GM10248 (cell line): ENCODE data around the gene ATF7.

Experiments
- CTCF ChIA-PET: fragments of 300-600 bp; sonication (Branson Sonifier 250); formaldehyde crosslinking; extraction: SDS; loops from one replicate; lab custom pipeline; 2021; ENCODE audit warnings: antibody characterized with exemption; lab: Yijun Ruan, JAX
- POLR2A ChIA-PET: fragments of 350-650 bp; sonication (Branson Sonifier 250); formaldehyde crosslinking; extraction: SDS; loops from one replicate; lab custom pipeline; 2020; ENCODE audit warnings: antibody characterized with exemption; lab: Yijun Ruan, JAX
- DNase-seq: peaks from one replicate; pipeline ENCODE4 v3.0.0; 2012; ENCODE audit errors: extremely low spot score
- TF ChIP-seq, protein P1 (sequence below): IDR thresholded peaks from 2 replicates; pipeline ENCODE4 v1.5.1; 2012; ENCODE audit warnings: mild to moderate bottlenecking, low read depth; ENCODE audit errors: extremely low read depth, missing control alignments, control extremely low read depth

Gene ATF7

DNA sequence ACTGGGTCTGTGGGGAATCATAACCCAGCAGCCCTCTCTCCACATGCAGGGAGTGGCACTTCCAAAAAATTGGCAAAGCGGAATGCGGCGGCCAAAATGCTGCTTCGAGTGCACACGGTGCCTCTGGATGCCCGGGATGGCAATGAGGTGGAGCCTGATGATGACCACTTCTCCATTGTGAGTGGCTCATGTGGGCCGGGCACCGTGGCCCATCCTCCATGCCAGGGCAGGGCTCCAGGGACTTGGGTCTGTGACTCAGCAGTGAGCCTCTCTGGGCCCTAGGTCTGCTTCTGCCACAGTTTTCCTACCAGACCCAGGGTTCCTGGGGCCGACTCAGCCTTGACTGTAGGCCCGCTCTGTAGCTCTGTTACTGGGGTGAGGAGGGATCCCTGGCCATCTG lies 121.1 kb downstream of the ATF7 start:
- ChIA-PET CTCF (interaction anchor here (1.1 to 1.7 kb wide), 6 partner anchors 39 to 292 kb away, joined by 3 to 5 read pairs (median 4); no protein-coding TSS in a partner anchor), POLR2A (no interaction called here)
- no peak for DNase-seq
- TF ChIP-seq, protein P1, sequence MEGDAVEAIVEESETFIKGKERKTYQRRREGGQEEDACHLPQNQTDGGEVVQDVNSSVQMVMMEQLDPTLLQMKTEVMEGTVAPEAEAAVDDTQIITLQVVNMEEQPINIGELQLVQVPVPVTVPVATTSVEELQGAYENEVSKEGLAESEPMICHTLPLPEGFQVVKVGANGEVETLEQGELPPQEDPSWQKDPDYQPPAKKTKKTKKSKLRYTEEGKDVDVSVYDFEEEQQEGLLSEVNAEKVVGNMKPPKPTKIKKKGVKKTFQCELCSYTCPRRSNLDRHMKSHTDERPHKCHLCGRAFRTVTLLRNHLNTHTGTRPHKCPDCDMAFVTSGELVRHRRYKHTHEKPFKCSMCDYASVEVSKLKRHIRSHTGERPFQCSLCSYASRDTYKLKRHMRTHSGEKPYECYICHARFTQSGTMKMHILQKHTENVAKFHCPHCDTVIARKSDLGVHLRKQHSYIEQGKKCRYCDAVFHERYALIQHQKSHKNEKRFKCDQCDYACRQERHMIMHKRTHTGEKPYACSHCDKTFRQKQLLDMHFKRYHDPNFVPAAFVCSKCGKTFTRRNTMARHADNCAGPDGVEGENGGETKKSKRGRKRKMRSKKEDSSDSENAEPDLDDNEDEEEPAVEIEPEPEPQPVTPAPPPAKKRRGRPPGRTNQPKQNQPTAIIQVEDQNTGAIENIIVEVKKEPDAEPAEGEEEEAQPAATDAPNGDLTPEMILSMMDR: no peak

DNA sequence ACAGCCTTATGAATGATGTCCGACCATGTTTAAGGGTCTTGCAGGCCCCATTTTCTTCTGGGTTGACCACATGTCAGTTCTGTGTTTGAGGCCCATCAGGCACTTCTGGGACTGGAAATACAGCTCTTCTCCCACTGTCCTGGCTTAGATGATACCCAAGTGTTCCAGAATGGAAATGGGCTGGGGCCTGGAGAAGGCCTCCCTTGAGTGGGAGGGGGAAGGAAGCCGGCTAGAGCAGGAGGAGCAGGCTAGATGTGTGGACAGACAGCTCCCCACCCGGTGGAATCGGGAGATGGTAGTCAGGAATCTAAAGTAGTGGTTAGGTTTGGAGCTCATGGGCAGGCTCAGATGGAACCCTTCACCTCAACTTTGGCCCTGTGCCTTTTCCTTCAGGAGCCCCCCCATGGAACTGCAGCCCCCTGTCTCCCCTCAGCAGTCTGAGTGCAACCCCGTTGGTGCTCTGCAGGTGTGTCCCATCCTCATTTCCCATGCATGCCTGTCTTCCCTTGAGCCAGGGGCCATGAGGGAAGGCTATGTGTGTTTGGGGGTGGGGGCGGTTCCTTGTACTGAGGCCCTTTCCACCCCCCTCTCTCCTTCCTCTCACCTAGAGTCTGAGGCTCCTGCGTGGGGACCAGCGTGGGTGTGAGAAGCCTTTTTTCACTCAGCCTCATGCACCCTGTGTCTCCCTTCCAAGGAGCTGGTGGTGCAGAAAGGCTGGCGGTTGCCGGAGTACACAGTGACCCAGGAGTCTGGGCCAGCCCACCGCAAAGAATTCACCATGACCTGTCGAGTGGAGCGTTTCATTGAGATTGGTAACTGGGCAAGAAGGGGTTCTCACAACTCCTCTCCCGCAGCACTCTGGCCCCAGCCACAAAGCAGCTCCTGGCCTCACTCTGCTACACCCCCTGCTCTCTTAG lies 121.9 kb downstream of the ATF7 start:
- TF ChIP-seq, protein P1: no peak
- DNase-seq: no peak
- ChIA-PET CTCF (interaction anchor here (0.7 to 5.4 kb wide), 5 partner anchors 109 to 291 kb away, joined by 3 to 39 read pairs (median 4); partner anchors contain the start of gene AAAS), POLR2A (no interaction called here)

DNA sequence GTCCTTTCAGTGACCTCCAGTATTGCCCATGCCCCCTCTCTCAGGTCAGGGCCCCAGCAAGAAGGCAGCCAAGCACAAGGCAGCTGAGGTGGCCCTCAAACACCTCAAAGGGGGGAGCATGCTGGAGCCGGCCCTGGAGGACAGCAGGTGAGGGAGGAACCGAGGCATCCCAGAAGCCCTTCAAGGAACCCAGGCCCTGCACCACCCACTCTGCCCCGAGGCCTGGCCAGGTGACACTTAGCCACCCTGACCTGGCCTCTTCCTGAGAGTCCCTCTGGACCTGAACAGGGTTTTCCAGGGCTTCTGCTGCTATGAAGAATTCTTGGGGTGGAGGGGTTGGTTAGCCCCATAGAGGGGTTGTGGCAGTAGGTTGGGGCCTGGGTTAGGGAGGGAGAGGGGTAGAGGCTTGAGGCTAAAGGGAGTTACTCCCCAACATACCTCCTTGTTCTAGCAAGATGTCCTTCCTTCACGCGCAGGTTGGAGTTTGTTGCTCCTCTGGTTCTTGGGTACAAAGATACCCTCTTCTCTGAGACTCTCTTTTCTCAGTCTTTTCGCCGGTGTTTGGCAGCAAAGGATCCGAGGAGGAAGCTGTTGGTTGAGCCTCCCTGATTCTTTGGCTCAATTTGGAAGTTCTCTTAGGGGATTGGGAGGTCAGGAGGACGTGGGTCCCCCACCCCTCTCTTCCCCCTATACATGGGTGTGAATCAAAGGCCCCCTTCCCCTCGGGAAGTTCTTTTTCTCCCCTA lies 123.0 kb downstream of the ATF7 start:
- POLR2A ChIA-PET: no interaction called here
- TF ChIP-seq, protein P1: no peak
- no peak for DNase-seq
- CTCF ChIA-PET: interaction anchor here (1.1 to 5.8 kb wide), 3 partner anchors 7 to 182 kb away, joined by 3 to 43 read pairs (median 39); partner anchors contain the start of genes AAAS and NPFF

DNA sequence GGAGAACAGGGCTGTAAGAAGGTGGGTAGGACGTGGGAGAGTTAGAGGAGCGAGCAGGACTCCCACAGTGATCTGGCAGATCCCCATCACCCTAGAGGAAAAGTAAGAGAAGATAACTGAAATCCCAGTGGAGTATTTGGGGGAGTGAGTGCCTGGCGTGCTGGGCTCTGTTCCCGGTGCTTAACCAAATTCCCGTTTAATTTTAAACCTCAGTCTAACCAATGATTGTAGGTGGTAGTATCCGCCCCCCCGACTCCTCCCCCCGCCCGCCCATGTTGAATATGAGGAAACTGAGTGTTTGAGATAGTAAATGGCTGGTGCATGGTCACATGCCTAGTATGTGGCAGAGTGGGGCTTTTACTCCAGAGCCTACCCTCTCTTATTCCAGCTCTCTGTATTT lies 123.9 kb downstream of the ATF7 start:
- POLR2A ChIA-PET: no interaction called here
- CTCF ChIA-PET: interaction anchor here (1.1 to 5.8 kb wide), 3 partner anchors 8 to 181 kb away, joined by 3 to 43 read pairs (median 39); partner anchors contain the start of genes AAAS and NPFF
- no peak for DNase-seq
- TF ChIP-seq, protein P1: no peak

DNA sequence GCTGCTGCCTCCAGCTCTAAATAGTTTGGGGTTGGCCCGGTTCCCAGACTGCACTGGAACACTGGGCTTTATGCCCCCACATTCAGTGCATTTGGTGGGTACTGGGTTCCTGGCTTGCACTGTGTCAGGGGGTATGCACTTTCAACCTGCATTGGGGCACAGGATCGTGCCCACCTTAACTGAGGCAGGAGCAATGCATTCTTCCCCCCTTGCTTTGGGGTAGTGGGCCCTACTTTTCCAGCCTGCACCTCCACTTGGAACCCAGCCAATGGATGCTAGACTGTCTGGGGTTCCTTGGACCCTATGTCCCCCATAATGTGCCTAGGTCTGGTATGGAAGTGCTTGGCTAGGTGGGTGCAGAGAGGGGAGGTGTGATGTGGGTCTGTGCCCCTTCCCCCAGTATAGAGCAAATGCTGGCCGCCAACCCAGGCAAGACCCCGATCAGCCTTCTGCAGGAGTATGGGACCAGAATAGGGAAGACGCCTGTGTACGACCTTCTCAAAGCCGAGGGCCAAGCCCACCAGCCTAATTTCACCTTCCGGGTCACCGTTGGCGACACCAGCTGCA lies 124.5 kb downstream of the ATF7 start:
- TF ChIP-seq, protein P1: no peak
- CTCF ChIA-PET: interaction anchor here (0.6 to 5.8 kb wide), 15 partner anchors 9 to 454 kb away, joined by 3 to 43 read pairs (median 3); partner anchors contain the start of genes AAAS, ATP5MC2 and NPFF
- POLR2A ChIA-PET: interaction anchor here (0.5 to 2.0 kb wide), 11 partner anchors 8 to 779 kb away, joined by 3 to 10 read pairs (median 3); partner anchors contain the start of genes AAAS, CBX5, HNRNPA1 and SP1
- DNase-seq: no peak
